Esophagus squamous epithelium (tissue), 4 donors: ENCODE data around the gene OR51D1.

Source experiments
- POLR2A ChIP-seq, 4 donors: fragments of 450-650 bp; IDR thresholded peaks; one replicate each; pipeline ENCODE4 v1.6.1; 2017; ENCODE audit warnings: antibody characterized with exemption in 4 of 4, mild to moderate bottlenecking in 4 of 4, moderate library complexity in 3 of 4
- TF ChIP-seq, protein P1 (sequence below), 6 experiments: fragments of 450-650 bp in 4 of 6; fragments of 200-600 bp in 2 of 6; sonication (generic) in 2 of 6; IDR thresholded peaks; one replicate each; pipeline ENCODE4 v1.5.1; 2016 to 2019; ENCODE audit warnings: antibody characterized with exemption in 6 of 6, mild to moderate bottlenecking in 4 of 6, moderate library complexity in 4 of 6

DNA sequence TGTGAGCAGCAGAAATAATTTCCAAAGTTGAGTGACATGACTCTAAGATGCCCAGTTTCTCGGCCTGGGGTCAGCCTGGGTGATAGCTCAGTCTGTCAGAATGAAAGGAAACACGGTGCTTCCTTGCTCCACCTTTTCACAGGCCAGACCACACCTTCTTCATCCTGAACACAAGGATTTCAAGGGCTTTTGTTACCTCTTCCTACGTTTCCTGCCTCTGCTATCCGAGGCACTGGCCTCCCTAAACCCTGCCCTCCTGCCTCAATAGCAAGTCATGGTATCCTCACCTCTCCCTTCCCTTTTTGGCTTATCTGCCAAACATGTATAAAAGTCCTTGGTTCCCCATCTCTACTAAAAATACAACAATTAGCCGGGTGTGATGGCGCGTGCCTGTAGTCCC is 4.8 kb downstream of the OR51D1 start:
- TF ChIP-seq, protein P1, sequence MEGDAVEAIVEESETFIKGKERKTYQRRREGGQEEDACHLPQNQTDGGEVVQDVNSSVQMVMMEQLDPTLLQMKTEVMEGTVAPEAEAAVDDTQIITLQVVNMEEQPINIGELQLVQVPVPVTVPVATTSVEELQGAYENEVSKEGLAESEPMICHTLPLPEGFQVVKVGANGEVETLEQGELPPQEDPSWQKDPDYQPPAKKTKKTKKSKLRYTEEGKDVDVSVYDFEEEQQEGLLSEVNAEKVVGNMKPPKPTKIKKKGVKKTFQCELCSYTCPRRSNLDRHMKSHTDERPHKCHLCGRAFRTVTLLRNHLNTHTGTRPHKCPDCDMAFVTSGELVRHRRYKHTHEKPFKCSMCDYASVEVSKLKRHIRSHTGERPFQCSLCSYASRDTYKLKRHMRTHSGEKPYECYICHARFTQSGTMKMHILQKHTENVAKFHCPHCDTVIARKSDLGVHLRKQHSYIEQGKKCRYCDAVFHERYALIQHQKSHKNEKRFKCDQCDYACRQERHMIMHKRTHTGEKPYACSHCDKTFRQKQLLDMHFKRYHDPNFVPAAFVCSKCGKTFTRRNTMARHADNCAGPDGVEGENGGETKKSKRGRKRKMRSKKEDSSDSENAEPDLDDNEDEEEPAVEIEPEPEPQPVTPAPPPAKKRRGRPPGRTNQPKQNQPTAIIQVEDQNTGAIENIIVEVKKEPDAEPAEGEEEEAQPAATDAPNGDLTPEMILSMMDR (IDR thresholded peaks at IDR 0.05), result no peak
- TF ChIP-seq POLR2A (IDR thresholded peaks at IDR 0.05), result no peak
